GM19328 (cell line): ENCODE results near the gene TUSC2.
A peak's percentile ranks its signal among the peaks of the same experiment; 100 is the strongest.

Source experiments
- ATAC-seq: cut with Tn5 transposase; IDR thresholded peaks from one replicate; pipeline ENCODE4 v1.9.1; 2021; ENCODE audit warnings: mild to moderate bottlenecking, moderate library complexity; ENCODE audit not compliant: unreplicated experiment

TUSC2 gene

GRCh38 chr3:50337175-50337861 is 9.3 kb upstream of the TUSC2 start:
- peak; percentile 64 for ATAC-seq

DNA sequence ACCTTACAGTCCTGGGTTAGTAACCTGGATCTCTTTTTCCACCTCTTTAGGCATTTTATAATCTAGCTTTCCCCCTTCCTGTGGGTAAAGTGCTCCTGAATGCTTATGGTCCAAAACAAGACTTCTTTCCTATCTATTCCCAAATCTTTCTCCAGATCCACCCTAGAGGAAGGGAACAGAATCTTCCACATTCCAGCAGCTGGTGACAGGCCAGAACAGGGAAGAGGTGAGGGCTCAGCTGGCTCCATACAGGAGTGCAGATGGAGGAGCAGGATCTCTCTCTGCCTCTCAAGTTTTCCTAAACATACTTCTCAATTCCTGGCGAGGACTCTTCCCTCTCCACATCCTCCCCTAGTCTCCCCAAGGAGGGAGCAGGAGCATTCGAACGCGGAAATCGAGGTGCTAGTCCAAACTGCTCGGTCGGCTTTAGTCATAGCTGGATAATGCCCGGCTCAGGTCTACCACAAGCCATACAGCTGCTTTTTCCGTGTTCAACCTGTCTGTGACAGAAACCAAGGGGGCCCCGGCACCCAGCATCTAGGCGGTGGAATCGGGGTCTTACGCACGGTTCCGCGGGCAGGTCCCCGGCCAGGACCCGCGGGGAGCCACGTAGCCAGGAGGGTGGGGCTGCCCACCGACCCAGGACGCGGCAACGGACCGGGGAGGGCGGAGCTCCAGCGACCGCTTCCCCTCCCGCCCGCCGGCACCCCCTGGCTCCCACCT is 8.6 kb upstream of the TUSC2 start:
- peak; percentile 29 for ATAC-seq

GRCh38 chr3:50334339-50335075 is 6.5 kb upstream of the TUSC2 start:
- ATAC-seq: no peak

GRCh38 chr3:50333744-50334328 is 5.8 kb upstream of the TUSC2 start:
- ATAC-seq: no peak

DNA sequence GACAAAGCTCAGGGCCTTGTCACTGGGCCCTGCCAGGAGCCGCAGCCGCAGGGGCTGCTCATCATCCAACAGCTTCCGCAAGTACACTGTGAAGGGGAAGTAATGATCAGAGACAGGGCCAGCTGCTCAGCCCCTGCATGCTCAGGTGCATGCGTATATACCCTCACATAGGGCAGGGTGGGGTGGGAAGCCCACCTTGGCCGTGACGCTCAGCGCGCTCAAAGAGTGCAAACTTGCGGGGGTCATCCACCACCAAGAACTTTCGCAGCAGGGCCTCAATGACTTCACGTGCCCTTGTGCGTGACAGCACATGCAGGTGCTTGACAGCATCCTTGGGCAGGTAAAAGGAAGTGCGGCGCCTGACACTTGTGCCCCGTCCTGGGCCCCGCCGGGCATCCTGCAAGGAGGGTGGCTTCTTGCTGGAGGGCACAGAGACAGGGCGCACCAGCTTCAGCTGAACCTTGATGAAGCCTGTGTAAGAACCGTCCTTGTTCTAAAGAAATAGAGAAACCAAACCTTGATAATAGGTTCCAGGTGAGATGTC is 3.4 kb upstream of the TUSC2 start:
- no peak for ATAC-seq

DNA sequence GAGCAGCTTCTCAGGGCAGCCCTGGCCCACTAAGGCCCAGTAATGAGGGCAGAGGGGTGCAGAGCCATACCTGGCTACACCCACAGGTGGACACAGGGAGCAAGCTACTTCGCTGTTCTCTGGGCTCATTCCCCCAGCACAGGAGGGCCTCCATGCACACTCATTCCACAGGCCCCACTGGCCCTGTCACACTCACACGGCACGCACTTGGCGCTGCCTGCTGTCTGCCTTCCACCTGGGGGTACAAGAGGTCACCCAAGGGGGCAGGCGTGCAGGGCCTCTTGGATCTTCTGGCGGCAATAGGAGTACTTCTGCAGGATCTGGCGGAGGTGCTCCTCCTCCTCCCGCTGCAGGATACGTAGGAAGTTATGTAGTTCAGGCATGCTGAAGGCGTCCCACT is 2.3 kb upstream of the TUSC2 start:
- ATAC-seq: no peak

DNA sequence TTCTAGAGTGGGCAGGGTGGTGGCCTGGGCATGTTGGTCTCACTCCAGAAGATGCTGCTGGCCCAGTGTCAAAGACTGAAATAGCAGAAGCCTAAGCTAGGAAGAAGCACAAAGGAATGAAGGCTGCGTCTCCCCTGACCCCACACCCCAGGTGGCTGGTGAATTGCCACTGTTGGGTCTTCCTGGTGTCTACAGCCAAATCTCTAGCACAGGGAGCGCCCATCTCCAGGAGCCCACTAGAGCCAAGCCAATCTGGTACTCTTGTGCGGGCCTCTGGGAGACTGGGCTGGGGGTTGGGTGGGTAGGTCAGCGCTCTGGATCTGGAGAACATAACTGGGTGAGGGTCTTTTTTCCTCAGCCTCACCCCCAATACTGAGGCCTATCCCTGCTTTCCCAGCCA is 894 bp downstream of the TUSC2 start:
- no peak for ATAC-seq

GRCh38 chr3:50326182-50326541 is 1.9 kb downstream of the TUSC2 start:
- no peak for ATAC-seq

DNA sequence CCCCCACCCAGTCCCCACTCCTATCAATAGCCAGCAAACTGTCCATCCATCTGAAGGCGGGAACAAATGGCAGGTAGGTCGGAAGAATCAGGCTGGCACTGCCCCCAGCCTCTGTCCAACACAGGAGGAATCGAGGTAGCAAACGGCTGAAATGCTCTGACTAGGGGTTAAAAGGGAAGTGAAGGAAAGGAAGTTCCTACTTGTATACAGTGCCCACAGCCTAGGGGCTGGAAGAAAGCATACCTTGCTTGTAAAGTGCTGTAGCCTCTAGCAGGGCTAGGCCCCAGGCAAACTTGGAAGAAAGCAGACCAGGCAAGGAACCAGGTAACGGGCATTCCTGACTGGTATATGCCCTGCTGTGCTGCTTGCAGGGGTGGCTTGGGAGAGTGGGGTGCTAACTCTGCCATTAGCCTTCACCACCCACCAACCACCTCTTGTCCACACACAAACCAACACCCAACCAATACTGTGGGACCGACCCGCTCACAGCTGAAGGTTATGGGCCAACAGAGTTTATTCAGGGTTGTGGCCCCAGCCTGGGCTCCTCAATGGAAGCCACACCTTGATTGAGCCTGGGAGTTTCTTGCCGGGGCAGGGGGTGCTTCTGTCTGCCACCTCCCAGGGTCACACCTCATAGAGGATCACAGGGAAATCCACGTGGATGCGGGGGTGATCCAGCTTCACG is 2.4 kb downstream of the TUSC2 start:
- no peak for ATAC-seq

DNA sequence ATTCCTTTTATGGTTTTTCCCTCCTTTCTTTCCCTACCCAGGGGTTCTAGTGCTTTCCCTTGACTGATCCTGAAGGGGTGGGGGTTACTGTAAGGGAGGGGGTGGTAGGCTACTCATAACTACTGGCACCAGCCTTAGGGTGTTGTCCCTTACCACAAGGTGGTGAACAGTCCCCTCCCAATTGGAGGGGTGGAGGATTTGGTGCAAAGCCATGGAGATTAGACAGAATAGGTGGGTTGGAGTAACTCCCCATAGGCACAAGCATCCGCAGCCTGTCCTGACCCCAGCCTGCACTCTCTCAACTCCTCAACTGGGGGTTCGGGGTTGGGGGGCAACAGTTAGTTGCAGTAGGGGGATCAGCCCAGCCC is 2.9 kb downstream of the TUSC2 start:
- ATAC-seq: no peak

GRCh38 chr3:50324351-50325112 is 3.5 kb downstream of the TUSC2 start:
- no peak for ATAC-seq

DNA sequence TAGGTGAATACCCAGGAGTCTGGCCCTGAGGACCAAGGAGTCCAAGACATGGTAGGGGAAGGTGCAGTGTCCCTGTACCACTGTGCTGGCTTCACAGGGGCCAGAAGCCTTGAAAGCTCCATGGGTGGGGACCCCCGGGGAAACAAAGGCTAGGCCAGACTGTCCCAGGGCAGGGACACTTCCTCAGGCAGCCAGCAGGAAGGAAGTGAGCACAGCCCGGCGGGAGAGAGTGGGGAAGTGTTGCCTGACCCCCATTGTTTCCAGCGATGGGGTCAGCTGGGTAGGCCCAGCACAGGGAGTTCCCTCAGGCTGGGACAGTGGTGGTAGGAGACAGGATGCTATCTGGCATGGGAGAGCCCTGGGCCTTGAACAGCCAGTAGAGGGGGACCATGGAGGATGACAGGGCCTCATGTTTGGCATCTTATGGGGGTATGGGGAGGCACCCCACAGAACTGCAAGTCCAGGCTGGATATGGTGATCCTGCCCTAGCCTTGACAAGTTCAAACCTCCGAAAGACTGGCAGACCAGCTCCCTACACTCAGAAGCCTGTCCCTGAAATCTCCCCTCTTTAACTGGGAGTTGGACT is 4.3 kb downstream of the TUSC2 start:
- ATAC-seq: no peak

DNA sequence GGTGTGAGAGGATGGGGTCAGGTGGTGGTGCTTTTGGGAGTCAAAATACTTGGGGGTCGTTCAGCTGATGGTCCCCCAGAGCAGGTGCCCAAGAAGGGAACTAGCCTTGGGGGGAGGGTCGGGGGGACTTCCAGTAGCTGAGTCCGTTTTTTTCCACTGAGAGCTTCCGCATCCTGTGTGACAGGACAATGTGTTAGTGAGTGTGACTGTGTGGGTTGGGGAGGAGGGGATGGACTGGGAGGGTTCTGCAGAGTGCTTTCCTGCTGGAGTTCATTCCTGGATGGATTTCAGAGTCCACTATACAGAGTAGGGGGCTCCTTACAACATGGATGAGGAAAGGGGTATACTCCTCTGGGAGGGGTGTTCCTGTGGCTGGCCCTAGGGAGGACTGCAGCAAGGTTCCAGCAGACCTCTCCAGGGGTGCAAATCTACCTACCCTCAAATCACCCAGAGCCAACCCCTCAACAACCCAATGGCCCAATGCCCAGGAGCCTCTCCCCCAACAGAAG is 4.9 kb downstream of the TUSC2 start:
- no peak for ATAC-seq

GRCh38 chr3:50322386-50323091 is 5.5 kb downstream of the TUSC2 start, which contains the start of gene HYAL2:
Gene HYAL2, minus strand, starts transcription at chr3:50322745. Its CDS starts 2,256 bp downstream, at chr3:50320489.
- no peak for ATAC-seq

- ATAC-seq: no peak
Measured at GRCh38 chr3:50322115-50322385, 6.0 kb downstream of the TUSC2 start.

DNA sequence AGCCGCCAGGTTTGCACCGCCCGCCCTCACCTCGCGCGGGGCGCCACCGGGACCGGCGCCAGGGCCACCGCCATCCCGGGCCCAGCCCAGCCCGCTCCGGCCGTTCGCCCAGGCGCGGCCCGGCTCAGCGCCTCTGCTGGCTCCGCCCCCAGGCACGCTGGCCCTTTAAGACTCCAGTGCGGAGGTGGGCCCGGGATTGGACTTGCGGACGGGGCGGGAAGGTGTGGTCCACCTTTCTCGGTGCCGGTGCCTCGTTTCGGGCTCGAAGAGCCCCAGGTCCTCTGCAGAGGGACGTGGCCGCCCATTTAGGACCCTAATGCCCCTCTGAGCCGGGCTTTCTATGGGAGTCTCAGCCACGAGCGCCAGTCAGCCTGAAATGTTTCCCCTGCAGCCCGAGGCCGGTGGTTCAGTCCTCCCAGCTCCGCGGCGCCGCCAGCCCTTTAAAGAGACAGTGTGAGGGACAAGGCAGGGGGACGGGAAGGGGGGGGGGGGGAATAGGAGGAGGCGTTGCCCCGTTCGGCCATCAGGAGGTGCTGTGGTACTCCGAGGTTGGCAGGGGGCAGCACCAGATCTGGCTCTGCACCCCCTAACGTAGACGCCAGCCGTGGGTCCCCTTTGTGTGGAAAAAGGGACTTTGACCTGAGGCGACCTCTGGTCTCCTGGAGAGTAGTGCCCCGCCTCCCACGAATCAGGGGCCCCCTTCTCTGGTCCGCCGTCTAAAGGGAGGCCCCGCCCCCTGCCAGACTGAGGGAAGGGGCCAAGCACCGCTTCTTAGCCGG is 6.5 kb downstream of the TUSC2 start:
- ATAC-seq: peak; percentile 76

- ATAC-seq: peak; percentile 54
Measured at GRCh38 chr3:50320853-50321335, 7.1 kb downstream of the TUSC2 start.
